GM13977 (cell line): ENCODE data around the gene ATP7B.
"Not testable (repeated sequence)": the region's sequence is repeated elsewhere in the genome, so short reads cannot be mapped to it uniquely, and the experiment has no call there.

Experiments used
- DNase-seq: peaks from one replicate; pipeline ENCODE4 v3.0.0; 2012; ENCODE audit warnings: low spot score
- in situ Hi-C: fragments of 300-500 bp; cut with MboI; formaldehyde crosslinking; loops from one replicate; pipeline ENCODE4 v1.12.0; 2022; ENCODE audit warnings: low sequenced_read_pairs, low pct_unique_long_range_greater_than_20kb, mixed read lengths, inconsistent platforms; ENCODE audit not compliant: unreplicated experiment
- TF ChIP-seq, protein P1 (sequence below): IDR thresholded peaks from 2 replicates; pipeline ENCODE4 v1.5.1; 2012; ENCODE audit warnings: mild to moderate bottlenecking, control low read depth; ENCODE audit not compliant: insufficient read depth; ENCODE audit errors: extremely low read depth, missing control alignments

The ATP7B gene

DNA sequence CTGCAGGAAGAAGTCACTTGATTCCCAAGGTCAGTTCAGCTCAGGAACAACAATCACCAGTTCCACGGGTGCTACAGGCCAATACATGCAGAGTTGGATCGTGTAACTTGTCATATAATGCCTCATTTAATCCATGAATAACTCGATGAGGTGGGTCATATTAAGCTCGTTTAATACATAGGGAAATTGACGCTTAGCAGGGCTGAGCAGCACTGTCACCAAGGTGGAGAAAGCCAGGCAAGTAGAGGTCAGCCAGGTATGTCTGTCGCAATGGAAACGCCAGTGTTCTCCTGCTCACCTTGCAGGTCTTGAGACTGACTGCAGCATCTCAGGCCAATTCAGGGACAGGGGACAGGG is 97.1 kb downstream of the ATP7B start:
- TF ChIP-seq, protein P1, sequence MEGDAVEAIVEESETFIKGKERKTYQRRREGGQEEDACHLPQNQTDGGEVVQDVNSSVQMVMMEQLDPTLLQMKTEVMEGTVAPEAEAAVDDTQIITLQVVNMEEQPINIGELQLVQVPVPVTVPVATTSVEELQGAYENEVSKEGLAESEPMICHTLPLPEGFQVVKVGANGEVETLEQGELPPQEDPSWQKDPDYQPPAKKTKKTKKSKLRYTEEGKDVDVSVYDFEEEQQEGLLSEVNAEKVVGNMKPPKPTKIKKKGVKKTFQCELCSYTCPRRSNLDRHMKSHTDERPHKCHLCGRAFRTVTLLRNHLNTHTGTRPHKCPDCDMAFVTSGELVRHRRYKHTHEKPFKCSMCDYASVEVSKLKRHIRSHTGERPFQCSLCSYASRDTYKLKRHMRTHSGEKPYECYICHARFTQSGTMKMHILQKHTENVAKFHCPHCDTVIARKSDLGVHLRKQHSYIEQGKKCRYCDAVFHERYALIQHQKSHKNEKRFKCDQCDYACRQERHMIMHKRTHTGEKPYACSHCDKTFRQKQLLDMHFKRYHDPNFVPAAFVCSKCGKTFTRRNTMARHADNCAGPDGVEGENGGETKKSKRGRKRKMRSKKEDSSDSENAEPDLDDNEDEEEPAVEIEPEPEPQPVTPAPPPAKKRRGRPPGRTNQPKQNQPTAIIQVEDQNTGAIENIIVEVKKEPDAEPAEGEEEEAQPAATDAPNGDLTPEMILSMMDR: no peak
- in situ Hi-C loops: no loop called here

GRCh38 chr13:51913421-51914136 is 97.7 kb downstream of the ATP7B start:
- TF ChIP-seq, protein P1: no peak
- in situ Hi-C loops: no loop called here
- no peak for DNase-seq

More for the DNA sequence above, 97.1 kb downstream of the ATP7B start:
- DNase-seq: no peak

GRCh38 chr13:51912511-51913225 is 98.6 kb downstream of the ATP7B start:
- in situ Hi-C loops: no loop called here
- DNase-seq: no peak
- TF ChIP-seq, protein P1: no peak

- DNase-seq: no peak
- in situ Hi-C loops: no loop called here
- TF ChIP-seq, protein P1: no peak
Observed at GRCh38 chr13:51912091-51912490, 99.2 kb downstream of the ATP7B start.

DNA sequence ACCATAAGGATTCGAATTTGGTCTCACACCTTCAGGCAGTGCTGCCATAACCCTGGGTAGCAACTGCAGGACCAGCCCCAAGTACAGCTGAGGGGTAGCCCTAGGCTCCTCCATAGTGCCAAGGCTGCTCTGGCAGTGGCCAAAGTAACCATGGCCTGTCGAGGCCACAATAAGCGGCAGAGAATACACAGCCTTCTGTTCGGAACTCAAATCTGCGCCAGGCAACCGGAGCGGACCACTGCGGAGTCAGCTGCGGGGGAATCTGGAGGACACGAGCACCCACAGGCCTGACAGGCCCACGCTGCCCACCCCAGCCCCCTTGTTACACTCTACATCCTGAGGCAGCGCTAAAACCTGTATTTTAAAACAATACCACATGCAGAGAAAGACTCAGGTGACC is 100.7 kb downstream of the ATP7B start:
- TF ChIP-seq, protein P1: no peak
- DNase-seq: no peak
- in situ Hi-C loops: no loop called here

- in situ Hi-C loops, DNase-seq: not testable (repeated sequence)
Observed at GRCh38 chr13:51909265-51909664, 102.0 kb downstream of the ATP7B start.

GRCh38 chr13:51907040-51907732 is 104.1 kb downstream of the ATP7B start:
- in situ Hi-C loops: no loop called here
- TF ChIP-seq, protein P1: no peak

More at GRCh38 chr13:51907040-51907732, 104.1 kb downstream of the ATP7B start:
- no peak for DNase-seq
